Activated T-cell treated with anti-CD3 and anti-CD28 coated beads, Interleukin-2, amount 50 U/mL, for 1 hour (primary cell): ENCODE results near the gene TMCO4.
"Not testable (repeated sequence)": the region's sequence is repeated elsewhere in the genome, so short reads cannot be mapped to it uniquely, and the experiment has no call there.

Experiments used
- DNase-seq: peaks from one replicate; pipeline ENCODE4 v3.0.0-alpha.2; 2020

The TMCO4 gene

DNA sequence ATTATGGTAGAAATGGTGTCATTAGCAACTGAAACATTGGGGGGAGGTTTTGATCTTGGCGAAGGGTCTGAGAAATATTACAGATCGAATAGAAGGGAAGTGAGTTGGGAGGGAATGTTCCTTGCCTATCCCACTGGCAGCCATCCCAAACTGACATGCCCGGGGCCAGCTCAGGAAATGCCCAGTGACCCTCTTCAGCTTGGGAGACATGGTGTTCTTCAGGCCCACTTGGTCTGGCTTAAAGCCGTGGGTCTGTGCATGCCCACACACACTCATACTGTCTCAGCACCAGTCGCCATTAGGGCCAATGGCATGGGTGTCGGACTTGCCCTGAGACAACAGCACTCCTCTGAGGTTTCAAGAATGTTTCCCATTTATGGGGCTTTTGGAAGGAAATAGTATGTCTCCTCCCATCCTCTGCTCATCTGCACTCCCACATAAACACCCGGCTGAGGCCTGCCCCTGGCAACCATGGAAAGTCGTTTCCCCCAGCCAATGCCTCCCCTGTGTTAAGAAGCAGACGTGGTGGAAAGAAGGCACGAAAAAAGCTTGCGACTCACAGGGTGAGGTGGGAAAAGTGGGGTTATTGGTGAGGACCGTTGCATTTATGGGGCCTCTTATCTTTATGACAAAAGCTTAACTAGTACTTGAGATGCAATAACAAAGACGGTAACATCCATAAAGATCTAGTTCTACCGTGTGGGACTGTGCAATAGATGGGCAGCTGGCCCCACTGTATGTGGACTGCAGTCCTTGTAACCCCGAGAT lies 13.3 kb upstream of the TMCO4 start:
- DNase-seq: no peak

DNA sequence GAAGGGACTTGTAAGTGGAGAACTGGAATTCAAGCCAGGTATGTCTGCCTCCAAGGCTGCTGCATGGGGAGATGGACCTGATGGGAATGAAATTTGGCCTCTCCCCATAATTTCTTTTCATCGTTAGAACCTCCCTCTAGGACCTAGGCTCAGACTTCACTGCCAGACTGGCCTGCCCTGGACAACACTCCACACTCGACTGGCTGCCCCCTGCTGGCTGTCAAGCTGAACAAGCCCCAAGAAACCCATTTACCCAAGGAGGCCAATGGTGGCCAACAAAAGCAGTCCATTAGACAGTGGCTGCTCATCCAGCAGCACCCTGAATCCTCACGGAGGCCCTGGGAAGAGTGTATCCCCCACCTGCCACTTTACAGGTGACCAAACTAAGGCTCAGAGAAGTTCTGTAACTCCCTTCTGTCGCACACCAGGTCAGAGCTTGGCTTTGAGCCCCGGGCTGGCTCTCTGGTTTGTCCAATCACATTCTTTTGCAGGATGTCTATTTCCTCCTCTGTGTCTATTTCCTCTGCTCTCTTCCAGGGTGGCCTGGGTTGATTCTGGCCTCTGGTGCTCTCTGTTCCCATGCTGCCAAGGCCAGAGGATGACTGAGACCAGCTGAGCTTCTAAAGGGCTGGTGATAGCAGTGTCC lies 11.6 kb upstream of the TMCO4 start:
- DNase-seq: peak; percentile 41

DNA sequence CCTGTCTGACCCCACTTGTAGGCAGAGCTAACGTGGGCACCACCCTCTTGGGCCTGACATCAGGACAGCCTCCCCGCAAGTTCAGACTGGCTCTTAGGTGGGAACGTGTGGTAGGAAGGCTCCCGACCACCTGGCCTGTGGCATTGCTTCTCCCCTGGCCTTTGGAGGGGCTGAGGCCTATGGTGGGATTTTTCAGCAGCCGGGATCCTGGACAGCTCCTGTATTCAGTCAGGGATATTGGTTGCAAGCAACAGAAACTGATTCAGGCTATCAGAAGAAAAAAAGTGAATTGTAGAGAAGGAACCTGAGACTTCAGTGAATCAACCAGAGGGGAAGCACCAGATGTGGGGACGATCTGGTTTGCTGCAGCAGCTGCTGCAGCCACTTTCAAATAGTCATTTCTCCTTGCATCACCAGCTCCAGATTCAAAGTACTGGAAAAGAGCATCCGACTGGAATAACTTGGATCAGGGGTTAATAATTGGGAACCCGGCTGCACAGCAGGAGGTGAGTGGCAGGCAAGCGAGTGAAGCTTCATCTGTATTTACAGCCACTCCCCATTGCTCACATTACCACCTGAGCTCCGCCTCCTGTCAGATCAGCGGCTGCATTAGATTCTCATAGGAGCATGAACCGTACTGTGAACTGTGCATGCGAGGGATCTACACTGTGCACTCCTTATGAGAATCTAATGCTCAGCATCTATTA lies 9.5 kb upstream of the TMCO4 start:
- no peak for DNase-seq

DNA sequence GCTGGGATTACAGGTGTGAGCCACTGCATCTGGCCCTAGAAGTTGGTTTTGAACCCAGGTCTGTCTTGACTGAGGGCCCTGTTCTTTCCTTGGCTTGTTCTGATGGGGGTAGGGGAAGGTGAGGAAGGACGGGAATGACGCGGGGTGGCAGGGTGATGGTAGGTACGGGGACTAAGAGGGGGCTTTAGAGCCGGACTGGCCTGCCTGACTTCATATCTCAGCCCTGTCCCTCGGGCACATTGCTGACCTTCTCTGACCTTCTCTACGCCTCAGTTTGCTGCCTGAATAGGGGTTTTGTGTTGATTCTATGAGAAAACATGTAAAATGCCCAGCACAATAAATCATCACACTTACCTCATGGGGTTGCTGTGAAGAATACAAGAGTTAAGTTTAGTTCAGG lies 8.6 kb upstream of the TMCO4 start:
- DNase-seq: no peak

DNA sequence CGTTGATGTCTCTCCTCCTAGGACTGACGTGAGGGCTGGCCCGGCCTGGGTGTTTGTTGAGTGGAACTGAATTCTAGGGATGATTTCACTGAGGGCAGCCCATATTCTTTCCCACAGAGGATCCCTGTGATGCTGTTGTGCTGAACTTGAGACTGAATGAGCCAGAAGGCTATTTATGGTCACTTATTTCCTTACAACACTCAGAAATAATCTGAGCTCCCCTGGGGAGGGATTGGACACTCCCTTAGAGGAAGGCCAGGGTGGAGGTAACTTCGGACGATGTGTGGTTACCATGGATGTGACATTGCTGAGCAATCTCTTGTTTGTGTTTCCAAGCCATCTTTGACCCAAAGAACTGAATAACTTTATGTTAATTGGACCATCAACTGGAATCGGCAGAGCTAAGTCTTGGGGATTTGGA lies 5.1 kb upstream of the TMCO4 start:
- DNase-seq: no peak

DNA sequence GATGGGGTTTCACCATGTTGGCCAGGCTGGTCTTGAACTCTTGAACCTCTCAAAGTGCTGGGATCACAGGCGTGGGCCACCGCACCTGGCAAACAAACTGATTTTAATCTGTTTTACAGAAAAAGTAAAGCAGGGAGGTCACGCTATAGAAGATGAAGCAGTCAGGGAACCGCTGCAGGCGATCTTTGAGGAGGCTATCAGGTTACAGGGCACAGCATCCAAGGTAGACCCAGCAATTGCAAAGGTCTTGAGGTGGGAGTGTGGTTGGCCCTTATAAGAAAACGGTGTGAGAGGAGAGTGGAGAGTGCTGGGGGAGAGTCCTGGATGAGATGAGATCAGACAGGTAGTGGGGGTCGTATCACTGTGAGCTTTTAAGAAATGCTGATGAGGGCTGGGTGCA lies 2.6 kb upstream of the TMCO4 start:
- DNase-seq: no peak

DNA sequence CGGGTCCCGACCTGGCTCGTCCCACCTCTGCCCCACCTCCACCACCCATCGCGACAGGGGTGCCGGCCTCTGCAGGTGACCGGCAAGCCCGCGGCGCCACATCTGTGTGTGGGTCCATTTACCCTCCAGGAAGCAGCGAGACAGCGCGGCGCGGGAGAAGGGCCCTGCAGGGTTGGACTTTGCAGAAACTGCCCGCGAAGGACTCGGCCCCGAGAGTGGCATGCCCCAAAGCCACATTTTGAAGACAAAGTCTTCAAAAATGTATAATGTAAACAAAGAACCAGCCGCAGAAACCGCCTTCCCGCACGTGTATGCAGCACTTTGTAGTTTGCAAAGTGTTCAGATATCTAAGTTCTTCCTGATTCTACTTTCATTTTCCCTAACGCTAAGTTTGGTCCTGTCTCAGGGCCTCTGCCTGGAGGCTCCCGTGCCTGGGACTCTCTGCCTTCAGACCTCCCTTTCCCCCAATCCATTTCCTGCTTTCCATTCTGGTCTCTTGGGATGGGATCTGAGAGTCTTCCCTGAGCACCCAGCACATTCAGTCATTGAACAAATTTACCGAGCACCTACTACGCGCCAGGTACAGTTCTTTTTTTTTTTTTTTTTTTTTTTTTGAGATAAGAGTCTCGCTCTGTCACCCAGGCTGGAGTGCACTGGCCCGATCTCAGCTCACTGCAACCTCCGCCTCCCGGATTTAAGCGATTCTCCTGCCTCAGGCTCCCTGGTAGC lies 524 bp upstream of the TMCO4 start:
- peak; percentile 58 for DNase-seq

DNA sequence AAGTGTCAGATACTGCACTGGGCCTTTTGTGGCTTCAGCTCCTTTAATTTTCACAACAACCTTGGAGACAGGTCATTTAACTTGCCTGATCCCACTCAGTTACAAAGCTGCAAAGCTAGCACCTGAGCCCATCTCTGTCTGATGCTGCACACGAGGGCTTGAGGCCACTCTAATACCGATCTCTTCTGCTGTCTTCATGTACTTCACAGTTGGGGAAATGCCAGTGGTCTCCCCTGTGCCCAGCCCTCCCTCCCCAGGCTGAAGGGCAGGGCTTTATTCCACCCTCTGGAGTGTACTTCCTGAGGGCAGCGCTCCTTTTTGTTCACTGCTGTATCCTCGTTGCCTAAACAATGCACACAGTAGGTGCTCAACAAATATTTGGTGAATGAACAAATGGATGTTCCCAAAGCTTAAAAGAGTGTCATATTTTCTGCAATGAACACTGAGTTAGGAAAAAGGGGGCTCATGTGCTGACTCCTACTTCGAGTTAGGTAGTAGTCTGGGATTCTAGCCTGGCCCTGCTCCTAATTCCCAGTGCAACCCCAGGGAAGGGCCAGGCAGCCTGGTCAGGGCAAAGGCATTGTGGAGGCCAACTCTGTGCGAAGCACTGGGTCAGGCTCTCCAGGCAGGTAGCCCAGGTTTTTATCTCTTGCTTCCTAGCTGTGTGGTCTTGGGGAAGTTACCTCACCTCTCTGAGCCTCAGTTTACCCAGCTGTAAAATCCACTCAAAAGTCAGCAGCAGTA lies 1.1 kb downstream of the TMCO4 start:
- DNase-seq: no peak

DNA sequence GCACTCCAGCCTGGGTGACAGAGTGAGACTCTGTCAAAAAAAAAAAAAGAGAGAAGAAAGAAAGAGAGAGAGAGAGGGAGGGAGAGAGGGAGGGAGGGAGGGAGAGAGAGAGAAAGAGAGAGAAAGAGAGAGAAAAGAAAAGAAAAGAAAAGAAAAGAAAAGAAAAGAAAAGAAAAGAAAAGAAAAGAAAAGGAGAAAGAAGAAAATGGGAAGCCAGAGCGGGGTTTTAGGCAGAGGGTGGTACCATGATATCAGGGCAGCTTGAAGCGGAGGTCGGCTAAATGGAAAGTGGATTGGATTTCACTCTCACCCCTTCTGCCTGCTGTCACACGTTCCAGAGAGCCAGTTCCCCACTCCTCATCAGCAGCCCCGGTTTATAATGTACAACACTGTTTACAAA lies 1.9 kb downstream of the TMCO4 start:
- DNase-seq: no peak

DNA sequence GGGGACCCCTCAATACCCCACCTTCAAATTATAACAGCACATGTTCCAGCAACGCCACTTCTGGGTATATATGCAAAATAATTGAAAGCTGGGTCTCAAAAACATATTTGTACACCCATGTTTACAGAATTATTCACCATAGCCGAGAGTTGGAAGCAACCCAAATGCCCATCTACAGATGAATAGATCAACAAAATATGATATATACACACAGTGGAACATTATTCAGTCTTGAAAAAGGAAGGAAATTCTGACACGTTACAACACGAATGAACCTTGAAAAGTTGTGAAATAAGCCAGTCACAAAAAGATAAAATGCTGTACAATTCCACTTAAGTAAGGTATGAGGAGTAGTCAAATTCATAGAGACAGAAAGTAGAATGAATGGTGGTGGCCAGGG lies 5.1 kb downstream of the TMCO4 start:
- no peak for DNase-seq

DNA sequence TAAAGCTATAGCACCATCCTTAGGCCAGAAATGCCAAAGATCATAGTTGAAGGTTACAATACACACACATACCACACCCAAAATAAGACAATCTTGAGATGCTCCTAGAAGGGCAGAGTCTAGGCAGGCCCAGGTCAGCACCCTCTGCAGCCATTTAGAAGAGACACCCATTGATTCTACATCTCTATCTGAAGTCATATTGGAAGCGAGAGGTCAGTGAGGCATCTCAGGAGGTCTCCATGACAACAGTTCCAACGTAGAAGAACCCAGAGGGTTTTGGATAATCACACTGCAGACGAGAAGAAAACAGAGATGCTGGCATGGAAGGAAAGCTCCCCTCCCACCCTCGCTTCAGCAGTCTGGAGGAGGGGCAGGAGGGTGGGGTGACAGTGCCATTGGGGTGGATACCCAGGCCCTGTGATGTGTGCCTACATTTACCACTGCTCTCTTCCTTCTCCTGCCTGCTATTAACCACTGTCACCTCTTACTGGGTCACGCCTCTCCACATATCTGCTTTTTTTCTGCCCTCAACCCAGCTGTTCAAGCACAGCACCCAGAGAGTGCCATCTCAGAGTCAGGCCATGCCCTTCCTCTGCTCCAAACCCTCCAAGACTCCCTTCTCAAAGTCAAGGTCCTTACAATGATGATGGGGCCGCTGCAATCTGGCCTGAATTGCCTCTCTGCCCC lies 6.2 kb downstream of the TMCO4 start:
- DNase-seq: no peak

DNA sequence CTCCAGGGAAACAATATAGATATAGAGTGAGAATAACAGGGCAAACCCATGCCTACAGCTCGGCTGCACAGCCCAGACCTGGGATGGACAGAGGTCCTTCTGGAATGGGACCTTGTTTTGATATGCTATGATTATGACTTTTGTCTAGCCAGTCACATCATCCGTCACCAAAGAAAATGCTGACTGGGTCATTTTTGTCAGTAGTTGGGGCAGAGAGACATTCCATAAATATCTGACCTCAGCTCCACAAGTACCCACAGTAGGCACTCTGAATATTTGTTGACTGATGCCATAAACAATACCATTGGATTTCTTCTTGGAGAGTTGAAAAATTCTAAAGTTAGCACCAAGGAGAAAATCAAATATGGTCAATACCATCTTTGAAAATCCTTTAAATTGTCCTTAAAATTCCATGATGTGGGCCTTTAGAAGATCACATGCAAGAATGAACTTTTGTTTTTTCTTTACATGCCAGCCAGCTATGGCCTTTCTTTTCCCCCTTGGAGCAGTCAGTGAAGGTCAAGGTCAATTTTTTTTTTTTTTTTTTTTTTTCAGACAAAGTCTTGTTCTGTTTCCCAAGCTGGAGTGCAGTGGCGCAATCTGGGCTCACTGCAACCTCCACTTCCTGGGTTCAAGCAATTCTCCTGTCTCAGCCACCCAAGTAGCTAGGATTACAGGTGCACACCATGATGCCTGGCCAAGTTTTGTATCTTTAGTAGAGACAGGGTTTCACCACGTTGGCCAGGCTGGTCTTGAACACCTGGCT lies 7.3 kb downstream of the TMCO4 start:
- no peak for DNase-seq

DNA sequence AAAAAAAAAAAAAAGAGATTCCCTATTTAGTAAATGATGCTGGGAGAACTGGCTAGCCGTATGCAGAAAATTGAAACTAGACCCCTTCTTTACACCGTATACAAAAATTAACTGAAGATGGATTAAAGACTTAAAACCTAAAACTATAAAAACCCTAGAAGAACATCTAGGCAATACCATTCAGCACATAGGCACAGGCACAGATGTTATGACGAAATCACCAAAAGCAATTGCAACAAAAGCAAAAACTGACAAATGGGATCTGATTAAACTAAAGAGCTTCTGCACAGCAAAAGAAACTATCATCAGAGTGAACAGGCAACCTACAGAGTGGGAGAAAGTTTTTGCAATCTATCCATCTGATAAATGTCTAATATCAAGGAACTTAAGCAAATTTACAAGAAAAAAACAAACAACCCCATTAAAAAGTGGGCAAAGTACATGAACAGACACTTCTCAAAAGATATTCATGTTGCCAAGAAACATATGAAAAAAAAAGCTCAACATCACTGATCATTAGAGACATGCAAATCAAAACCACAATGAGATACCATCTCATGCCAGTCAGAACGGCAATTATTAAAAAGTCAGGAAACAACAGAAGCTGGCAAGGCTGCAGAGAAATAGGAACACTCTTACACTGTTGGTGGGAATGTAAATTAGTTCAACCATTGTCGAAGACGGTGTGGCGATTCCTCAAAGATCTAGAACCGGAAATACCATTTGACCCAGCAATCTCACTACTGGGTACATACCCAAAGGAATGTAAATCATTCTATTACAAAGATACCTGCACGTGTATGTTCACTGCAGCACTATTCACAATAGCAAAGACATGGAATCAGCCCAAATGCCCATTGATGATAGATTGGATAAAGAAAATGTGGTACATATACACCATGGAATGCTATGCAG lies 9.4 kb downstream of the TMCO4 start:
- not testable (repeated sequence) for DNase-seq

DNA sequence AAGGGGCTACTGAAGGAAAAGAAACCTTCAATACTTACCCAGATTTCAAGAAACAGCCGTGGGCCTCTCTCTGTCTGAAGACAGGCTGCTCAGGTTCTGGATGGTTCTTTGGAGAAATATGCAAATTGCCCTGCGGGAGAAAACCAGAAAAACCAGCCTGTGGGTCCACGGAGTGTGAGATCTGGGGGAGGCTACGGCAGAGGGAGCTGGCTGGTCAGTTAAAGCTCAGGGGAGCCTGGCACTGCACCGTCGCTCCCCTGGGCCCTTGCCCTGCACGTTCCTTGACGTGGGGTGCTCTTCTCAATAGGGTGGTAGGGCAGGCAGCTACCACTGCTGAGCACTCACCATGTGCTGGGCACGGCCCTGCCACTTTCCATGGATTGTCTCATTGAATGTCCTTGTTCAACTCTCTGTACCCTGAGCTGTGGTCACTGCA lies 12.7 kb downstream of the TMCO4 start:
- no peak for DNase-seq

DNA sequence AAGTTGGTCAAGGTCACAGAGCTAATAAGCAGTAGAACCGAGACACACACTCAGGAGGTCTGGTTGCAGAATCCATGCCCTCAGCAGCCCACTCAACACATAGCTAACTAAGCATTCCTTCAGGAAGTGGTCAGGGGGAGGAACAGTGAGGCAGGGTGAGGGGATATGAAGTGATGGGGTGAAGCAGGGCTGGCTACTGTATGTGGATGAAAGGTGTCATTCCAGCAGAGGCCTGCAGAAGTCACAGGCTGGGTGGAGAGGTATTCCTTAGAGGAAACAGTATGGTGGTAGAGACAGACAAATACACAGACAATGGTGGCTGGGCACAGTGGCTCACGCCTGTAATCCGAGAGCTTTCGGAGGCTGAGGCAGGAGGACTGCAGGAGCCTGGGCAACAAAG lies 14.1 kb downstream of the TMCO4 start:
- no peak for DNase-seq

DNA sequence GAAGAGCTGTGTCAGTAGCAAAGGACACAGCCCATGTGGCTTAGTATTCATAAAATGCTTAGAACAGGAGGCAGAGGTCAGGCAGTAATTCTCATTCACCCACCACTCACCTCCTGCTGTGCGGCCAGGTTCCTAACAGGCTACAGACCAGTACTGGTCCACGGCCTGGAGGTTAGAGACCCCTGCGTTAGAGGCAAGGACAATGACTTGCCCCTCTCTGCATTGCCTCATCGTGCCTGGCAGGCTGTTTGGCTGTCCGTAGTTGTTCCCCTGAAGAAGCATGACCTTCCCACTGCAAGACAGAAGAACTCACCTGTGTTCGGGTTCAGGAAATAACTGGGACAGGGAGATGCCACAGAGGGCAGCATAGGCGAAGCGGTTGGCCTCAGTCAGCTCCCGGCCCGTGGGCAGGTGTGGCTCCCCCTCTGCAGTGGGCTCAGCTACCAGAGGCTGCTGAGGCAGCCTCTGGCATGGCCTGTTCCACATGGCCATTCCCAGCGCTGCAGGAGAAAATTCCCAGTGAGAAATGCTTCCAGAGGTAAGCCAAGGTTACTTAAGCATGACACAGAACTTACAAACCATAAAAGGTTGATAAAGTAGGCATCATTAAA lies 19.3 kb downstream of the TMCO4 start:
- no peak for DNase-seq

DNA sequence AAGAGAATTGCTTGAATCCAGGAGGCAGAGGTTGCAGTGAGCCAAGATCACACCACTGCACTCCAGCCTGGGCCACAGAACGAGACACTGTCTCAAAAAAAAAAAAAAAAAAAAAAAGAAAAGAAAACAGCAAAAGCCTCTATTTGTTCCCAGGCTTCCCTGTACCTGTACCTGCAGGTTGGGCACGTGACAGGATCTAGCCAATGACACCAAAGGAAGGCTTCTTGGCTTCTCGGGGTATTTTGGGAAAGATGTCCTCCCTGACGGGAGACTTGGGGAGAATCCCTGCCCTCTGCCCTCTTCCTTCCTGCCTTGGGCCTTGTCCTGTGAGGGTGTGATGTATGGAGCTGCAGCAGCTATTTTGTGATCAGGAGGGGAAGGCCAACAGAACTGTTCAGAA lies 22.8 kb downstream of the TMCO4 start:
- no peak for DNase-seq

DNA sequence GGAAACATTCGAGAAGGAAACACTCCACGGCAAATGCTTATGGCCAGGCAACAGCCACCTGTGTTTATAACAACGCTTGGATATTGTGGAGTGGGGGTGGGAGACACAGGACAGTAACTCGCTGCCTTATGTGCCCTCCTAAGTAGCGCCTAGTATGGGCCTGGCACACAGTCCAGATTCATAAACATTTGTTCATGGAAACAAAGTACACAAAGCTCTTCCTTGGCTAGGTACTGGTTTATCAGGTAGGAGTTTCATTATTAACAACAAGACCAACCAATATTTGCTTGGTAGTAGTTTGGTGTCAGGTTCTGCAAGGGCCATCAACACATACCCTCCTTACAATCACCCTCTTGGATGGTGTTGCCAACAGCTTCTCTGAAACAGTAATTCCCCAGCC lies 23.4 kb downstream of the TMCO4 start:
- no peak for DNase-seq

DNA sequence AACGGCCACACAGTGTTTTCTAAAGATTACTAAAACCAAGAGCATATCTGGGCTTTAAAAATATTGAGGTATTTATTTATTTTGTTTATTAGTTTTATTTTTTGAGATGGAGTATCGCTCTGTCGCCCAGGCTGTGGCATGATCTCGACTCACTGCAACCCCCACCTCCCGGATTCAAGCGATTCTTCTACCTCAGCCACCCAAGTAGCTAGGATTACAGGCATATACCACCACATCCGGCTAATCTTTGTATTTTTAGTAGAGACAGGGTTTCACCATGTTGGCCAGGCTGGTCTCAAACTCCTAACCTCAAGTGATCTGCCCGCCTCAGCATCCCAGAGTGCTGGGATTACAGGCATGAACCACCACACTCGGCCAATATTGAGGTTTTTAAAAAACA lies 23.9 kb downstream of the TMCO4 start:
- DNase-seq: no peak

DNA sequence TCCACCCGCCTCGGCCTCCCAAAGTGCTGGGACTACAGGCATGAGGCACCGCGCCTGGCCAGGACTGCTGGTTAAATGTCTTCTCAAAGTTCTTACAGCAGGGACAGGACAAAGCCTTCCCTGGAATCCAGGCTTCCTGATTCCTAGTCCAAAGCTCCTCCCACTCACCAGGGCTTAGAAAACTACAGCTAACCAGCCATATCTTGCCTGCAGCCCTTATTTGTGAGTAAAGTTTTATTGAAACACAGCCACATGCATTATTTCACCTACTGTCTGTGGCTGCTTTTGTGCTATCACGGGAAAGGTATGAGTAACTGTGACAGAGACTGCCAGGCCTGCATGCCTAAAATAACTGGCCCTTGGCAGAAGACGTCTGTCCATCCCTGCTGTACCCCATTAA lies 24.4 kb downstream of the TMCO4 start:
- DNase-seq: no peak
